NT2/D1 (cell line): ENCODE data around the gene RAC2.

Source experiments
- YY1 ChIP-seq: IDR thresholded peaks from 2 replicates; pipeline ENCODE4 v1.6.1; 2011; ENCODE audit not compliant: insufficient read length, insufficient read depth
- ZNF274 ChIP-seq: IDR thresholded peaks from 2 replicates; pipeline ENCODE4 v1.6.1; 2011; ENCODE audit warnings: mild to moderate bottlenecking, low read depth, low read length

- TF ChIP-seq YY1 (no peak), ZNF274 (no peak)
These were observed 16.2 kb upstream of the RAC2 start for GRCh38 chr22:37260155-37260795.
